ENCODE results near the gene ADAMTSL3.

- TF ChIP-seq EZH2 (IDR thresholded peaks at IDR 0.05; ENCODE audit: borderline replicate concordance, insufficient read depth, low read depth, low read length, poor library complexity, severe bottlenecking) (no peak), CTCF (IDR thresholded peaks at IDR 0.05) (no peak)
Observed at GRCh38 chr15:83905556-83906273, 251.8 kb downstream of the ADAMTSL3 start.
